Activated gamma-delta T cell treated with anti-CD3 and anti-CD28 coated beads, Interleukin-2, amount 50 U/mL, for 16 hours (primary cell): ENCODE results near the gene HMOX1.
"Not testable (repeated sequence)": the region's sequence is repeated elsewhere in the genome, so short reads cannot be mapped to it uniquely, and the experiment has no call there.

Source experiments
- DNase-seq: peaks from one replicate; pipeline ENCODE4 v3.0.0-alpha.2; 2020; ENCODE audit warnings: low read depth

HMOX1 gene

GRCh38 chr22:35380013-35380412 is 883 bp upstream of the HMOX1 start:
- no peak for DNase-seq

- no peak for DNase-seq
Measured at GRCh38 chr22:35381424-35382009, 621 bp downstream of the HMOX1 start.

GRCh38 chr22:35383679-35384071 is 2.8 kb downstream of the HMOX1 start:
- DNase-seq: no peak

GRCh38 chr22:35384527-35384926 is 3.6 kb downstream of the HMOX1 start:
- DNase-seq: no peak

- no peak for DNase-seq
Measured at GRCh38 chr22:35384975-35385588, 4.2 kb downstream of the HMOX1 start.

GRCh38 chr22:35386670-35387288 is 5.9 kb downstream of the HMOX1 start:
- DNase-seq: no peak

GRCh38 chr22:35390933-35391332 is 10.0 kb downstream of the HMOX1 start:
- no peak for DNase-seq

GRCh38 chr22:35392357-35392756 is 11.5 kb downstream of the HMOX1 start:
- no peak for DNase-seq

- no peak for DNase-seq
Measured at GRCh38 chr22:35393116-35394010, 12.5 kb downstream of the HMOX1 start.

- DNase-seq: no peak
Measured at GRCh38 chr22:35394011-35394312, 13.1 kb downstream of the HMOX1 start.

GRCh38 chr22:35394810-35395563 is 14.1 kb downstream of the HMOX1 start:
- no peak for DNase-seq

GRCh38 chr22:35396622-35397021 is 15.7 kb downstream of the HMOX1 start:
- not testable (repeated sequence) for DNase-seq

- DNase-seq: no peak
Measured at GRCh38 chr22:35397095-35397904, 16.4 kb downstream of the HMOX1 start.

- no peak for DNase-seq
Measured at GRCh38 chr22:35398591-35398973, 17.7 kb downstream of the HMOX1 start.

GRCh38 chr22:35399114-35399677 is 18.3 kb downstream of the HMOX1 start:
- no peak for DNase-seq

- peak; percentile 96 for DNase-seq
Measured at GRCh38 chr22:35399678-35400500, 19.0 kb downstream of the HMOX1 start, which contains the start of gene MCM5. Gene MCM5 (plus strand): TSS chr22:35400140. CDS start chr22:35400439, 299 bp downstream.

- DNase-seq: no peak
Measured at GRCh38 chr22:35400501-35400790, 19.6 kb downstream of the HMOX1 start.

GRCh38 chr22:35401863-35402262 is 21.0 kb downstream of the HMOX1 start:
- no peak for DNase-seq

- no peak for DNase-seq
Measured at GRCh38 chr22:35403356-35403755, 22.5 kb downstream of the HMOX1 start.

GRCh38 chr22:35404176-35404575 is 23.3 kb downstream of the HMOX1 start:
- no peak for DNase-seq
